Smooth muscle cell (in vitro differentiated cells): ENCODE measurements around the gene PPP1R3F. TPM values are rescaled to one million over a fixed set of nuclear protein-coding genes. Genes with fewer than 3 reads are reported as not detected.

Source experiments
- DNase-seq: peaks from one replicate; lab custom pipeline; 2025; ENCODE audit not compliant: unreplicated experiment; lab: John Stamatoyannopoulos, UW
- H2AFZ ChIP-seq: fragments of 200-600 bp; sonication (generic); 2 replicates; pipeline ENCODE4 v1.6.0; 2016; ENCODE audit warnings: antibody characterized with exemption, low read depth, mild to moderate bottlenecking
- H3F3A ChIP-seq: fragments of 200-600 bp; sonication (generic); 2 replicates; pipeline ENCODE4 v1.6.0; 2017; ENCODE audit warnings: antibody characterized with exemption, low read depth
- H3K27ac ChIP-seq: fragments of 200-600 bp; sonication (generic); 2 replicates; pipeline ENCODE4 v1.5.1; 2016; ENCODE audit warnings: low read depth, mild to moderate bottlenecking
- H3K27me3 ChIP-seq: fragments of 200-600 bp; sonication (generic); 2 replicates; pipeline ENCODE4 v1.6.1; 2016; ENCODE audit warnings: low read depth, mild to moderate bottlenecking
- H3K36me3 ChIP-seq: fragments of 200-600 bp; sonication (generic); 2 replicates; pipeline ENCODE4 v1.5.1; 2016; ENCODE audit warnings: low read depth
- H3K4me1 ChIP-seq: fragments of 200-600 bp; sonication (generic); 2 replicates; pipeline ENCODE4 v1.5.1; 2016; ENCODE audit warnings: low read depth
- H3K4me2 ChIP-seq: fragments of 200-600 bp; sonication (generic); 2 replicates; pipeline ENCODE4 v1.6.0; 2016; ENCODE audit warnings: mild to moderate bottlenecking
- H3K4me3 ChIP-seq: fragments of 200-600 bp; sonication (generic); 2 replicates; pipeline ENCODE4 v1.5.1; 2016; ENCODE audit warnings: mild to moderate bottlenecking
- H3K79me2 ChIP-seq: fragments of 200-600 bp; sonication (generic); 2 replicates; pipeline ENCODE4 v1.6.0; 2016; ENCODE audit warnings: low read depth, mild to moderate bottlenecking
- H3K9ac ChIP-seq: fragments of 200-600 bp; sonication (generic); 2 replicates; pipeline ENCODE4 v1.6.0; 2016; ENCODE audit warnings: low read depth
- H3K9me3 ChIP-seq: fragments of 200-600 bp; sonication (generic); replicated peaks from 2 replicates; pipeline ENCODE4 v1.5.1; 2016; ENCODE audit warnings: low read depth
- H4K20me1 ChIP-seq: fragments of 200-600 bp; sonication (generic); 2 replicates; pipeline ENCODE4 v1.6.0; 2016; ENCODE audit warnings: low read depth
- WGBS: methylation state at CpG from one replicate; pipeline ENCODE4 v1.1.7; 2016; ENCODE audit warnings: low lambda C conversion rate; 5-methylcytosine and 5-hydroxymethylcytosine counted together
- polyA plus RNA-seq: library from polyadenylated mRNA; unstranded; fragments of >200 nt; fragmentation: Nextera tagmentation; extraction: Ambion mirVana; gene quantifications from 2 replicates; pipeline ENCODE4 v1.2.1, GENCODE V29; 2016
- total RNA-seq: library from RNA; depleted of rRNA; stranded (reverse); fragments of >200 nt; gene quantifications from 2 replicates; pipeline ENCODE4 v1.2.3, GENCODE V29; 2014
- TF ChIP-seq, protein P1 (sequence below): fragments of 200-600 bp; sonication (generic); IDR thresholded peaks from 2 replicates; pipeline ENCODE4 v1.5.1; 2017; ENCODE audit warnings: borderline replicate concordance, mild to moderate bottlenecking, antibody characterized with exemption; ENCODE audit not compliant: insufficient read depth, poor library complexity, severe bottlenecking

PPP1R3F gene
- total and polyA plus RNA-seq, 2 experiments from 2014 or later = 3.3 to 14.5 TPM

GRCh38 chrX:49256268-49256995, 13.2 kb upstream of the PPP1R3F start:
- Histone ChIP-seq H3K79me2 (no peaks in the 10 kb centered on the region), H3K4me3 (no peak overlapping the region), H3F3A (no peaks in the 10 kb centered on the region), H3K27me3 (no peaks in the 10 kb centered on the region), H3K4me2 (no peak overlapping the region), H2AFZ (no peak overlapping the region), H3K36me3 (no peaks in the 10 kb centered on the region), H3K4me1 (no peaks in the 10 kb centered on the region), H3K9ac (no peak overlapping the region), H3K27ac (no peak overlapping the region), H3K9me3 (no peaks in the 10 kb centered on the region), H4K20me1 (no peaks in the 10 kb centered on the region)
- DNase-seq = no peak
- TF ChIP-seq, protein P1, sequence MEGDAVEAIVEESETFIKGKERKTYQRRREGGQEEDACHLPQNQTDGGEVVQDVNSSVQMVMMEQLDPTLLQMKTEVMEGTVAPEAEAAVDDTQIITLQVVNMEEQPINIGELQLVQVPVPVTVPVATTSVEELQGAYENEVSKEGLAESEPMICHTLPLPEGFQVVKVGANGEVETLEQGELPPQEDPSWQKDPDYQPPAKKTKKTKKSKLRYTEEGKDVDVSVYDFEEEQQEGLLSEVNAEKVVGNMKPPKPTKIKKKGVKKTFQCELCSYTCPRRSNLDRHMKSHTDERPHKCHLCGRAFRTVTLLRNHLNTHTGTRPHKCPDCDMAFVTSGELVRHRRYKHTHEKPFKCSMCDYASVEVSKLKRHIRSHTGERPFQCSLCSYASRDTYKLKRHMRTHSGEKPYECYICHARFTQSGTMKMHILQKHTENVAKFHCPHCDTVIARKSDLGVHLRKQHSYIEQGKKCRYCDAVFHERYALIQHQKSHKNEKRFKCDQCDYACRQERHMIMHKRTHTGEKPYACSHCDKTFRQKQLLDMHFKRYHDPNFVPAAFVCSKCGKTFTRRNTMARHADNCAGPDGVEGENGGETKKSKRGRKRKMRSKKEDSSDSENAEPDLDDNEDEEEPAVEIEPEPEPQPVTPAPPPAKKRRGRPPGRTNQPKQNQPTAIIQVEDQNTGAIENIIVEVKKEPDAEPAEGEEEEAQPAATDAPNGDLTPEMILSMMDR = no peak
- WGBS = 76% methylated on average over 9 of the region's 9 CpGs

DNA sequence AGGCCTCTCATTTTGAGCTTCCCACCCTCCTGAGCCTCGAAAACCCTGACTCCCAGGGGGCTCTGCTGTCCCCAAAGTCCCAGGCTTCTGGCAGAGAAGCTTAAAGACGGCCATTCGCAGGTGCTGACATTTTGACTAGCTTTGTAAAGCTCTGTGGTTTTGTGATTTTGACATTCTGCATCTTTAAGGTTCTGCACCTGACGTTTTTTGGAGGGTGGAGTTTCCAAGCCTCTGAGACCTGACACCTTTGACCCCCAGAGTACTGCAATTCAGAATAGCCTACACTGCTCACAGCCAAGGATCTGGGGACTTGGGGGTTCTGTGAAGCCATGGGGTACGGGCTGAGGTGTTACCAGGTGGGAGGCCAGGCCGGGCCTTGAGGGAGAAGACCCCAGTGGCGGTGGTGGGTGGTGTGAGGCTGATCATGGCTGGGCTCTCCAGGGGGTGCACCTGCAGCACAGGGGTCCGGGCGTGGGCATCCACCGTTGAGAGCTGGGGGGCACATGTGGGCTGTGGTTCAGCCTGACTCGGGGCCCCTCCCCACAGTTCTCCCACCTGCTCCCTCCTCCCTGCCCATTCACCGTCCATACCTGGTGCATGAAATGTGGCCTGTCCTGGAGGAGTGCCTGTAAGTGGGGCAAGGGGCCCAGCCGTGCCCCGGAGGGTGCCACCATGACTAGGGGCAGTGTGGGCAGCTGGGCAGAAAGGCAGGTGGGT, 12.4 kb upstream of the PPP1R3F start:
- no peaks in the 10 kb centered on the region for H3K27me3 ChIP-seq
- H3K4me1 ChIP-seq = no peaks in the 10 kb centered on the region
- H3K27ac ChIP-seq = no peak overlapping the region
- no peak overlapping the region for H3K4me3 ChIP-seq
- 86% methylated on average over 14 of the region's 14 CpGs for WGBS
- no peaks in the 10 kb centered on the region for H4K20me1 ChIP-seq
- no peaks in the 10 kb centered on the region for H3K79me2 ChIP-seq
- no peaks in the 10 kb centered on the region for H3F3A ChIP-seq
- H3K4me2 ChIP-seq = no peak overlapping the region
- TF ChIP-seq, protein P1 = no peak
- DNase-seq = no peak
- H3K36me3 ChIP-seq = no peaks in the 10 kb centered on the region
- H2AFZ ChIP-seq = no peak overlapping the region
- no peak overlapping the region for H3K9ac ChIP-seq
- H3K9me3 ChIP-seq = no peaks in the 10 kb centered on the region

DNA sequence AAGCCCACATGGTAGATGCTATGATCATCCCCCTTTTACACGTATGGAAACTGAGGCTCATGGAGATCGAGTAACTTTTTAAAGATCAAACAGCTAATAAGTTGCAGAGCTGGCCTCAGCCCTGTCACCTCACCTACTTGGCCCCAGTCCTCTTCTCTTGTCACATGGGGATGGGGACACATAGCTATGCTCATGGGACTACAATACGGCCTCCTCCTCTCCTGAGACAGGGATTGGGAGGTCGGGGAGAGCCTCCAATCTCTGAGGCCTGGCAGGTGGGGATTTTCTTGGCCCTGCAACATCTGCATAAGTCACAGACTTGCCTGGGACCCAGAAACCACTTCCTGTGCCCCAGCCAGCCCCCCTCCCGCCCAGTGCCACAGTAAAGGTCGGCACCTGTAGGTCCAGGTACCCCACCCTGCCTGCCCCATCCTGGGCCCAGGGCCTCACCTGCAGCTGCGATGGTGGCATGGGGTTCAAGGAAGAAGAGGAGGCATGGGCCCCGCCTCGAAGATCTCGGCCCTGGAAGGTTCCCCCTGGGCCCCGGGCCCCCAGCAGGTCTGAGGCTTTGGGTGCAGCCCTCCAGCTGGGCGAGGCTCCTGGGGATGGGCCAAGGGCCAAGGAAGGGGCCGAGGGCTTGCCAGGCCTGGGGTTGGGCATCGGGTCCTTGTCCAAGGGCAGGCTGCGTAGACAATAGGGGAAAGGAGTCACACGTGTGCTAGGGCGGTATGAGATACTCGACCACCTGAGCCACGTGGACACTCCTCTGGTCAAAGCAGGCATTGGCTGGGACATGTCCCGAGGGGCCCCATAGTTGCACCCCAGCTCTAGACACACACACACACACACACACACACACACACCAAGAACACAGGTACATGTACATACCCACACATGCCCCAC, 11.5 kb upstream of the PPP1R3F start:
- H3F3A ChIP-seq = no peaks in the 10 kb centered on the region
- H4K20me1 ChIP-seq = no peaks in the 10 kb centered on the region
- no peaks in the 10 kb centered on the region for H3K9me3 ChIP-seq
- H3K4me1 ChIP-seq = no peaks in the 10 kb centered on the region
- H3K4me2 ChIP-seq = no peak overlapping the region
- H3K27me3 ChIP-seq = no peaks in the 10 kb centered on the region
- TF ChIP-seq, protein P1 = no peak
- H2AFZ ChIP-seq = no peak overlapping the region
- no peaks in the 10 kb centered on the region for H3K36me3 ChIP-seq
- no peak overlapping the region for H3K27ac ChIP-seq
- 90% methylated on average over 20 of the region's 20 CpGs for WGBS
- no peak overlapping the region for H3K9ac ChIP-seq
- DNase-seq = no peak
- H3K4me3 ChIP-seq = no peak overlapping the region
- H3K79me2 ChIP-seq = no peaks in the 10 kb centered on the region
